H1 (cell line): ENCODE data around the gene NWD2. TPM values are rescaled to one million over a fixed set of nuclear protein-coding genes. Genes with fewer than 3 reads are reported as not detected.
A peak's percentile ranks its signal among the peaks of the same experiment; 100 is the strongest.

Source experiments
- RAD21 ChIP-seq, 2 experiments: IDR thresholded peaks in 1 of 2; conservative IDR thresholded peaks in 1 of 2; 2 replicates each; pipeline ENCODE4 v1.6.1; 2011; ENCODE audit warnings: low read depth in 2 of 2, low read length in 2 of 2, improper control_type of control experiment in 1 of 2, inconsistent platforms in 1 of 2, mild to moderate bottlenecking in 1 of 2, moderate library complexity in 1 of 2
- polyA plus RNA-seq, 7 experiments: library from polyadenylated mRNA; depleted of rRNA in 3 of 7; stranded (reverse) in 5 of 7; unstranded in 2 of 7; fragments of >200 nt in 5 of 7; fragments of 200-250 nt in 2 of 7; gene quantifications; 1 replicate in 5 of 7; 2 replicates in 1 of 7; 4 replicates in 1 of 7; pipeline versions ENCODE4 v1.2.1 to v1.2.3, GENCODE V29; 2011 to 2013; ENCODE audit warnings: missing spikeins in 2 of 7, mixed read lengths in 2 of 7
- total RNA-seq: library from RNA; stranded (reverse); fragmentation: NEBNext Ultra II Directional; extraction: Animal tissue kit (Norgen Biotek cat#: 25700); gene quantifications from 2 replicates; pipeline ENCODE4 v1.2.1, GENCODE V29; 2021

Gene NWD2
- total and polyA plus RNA-seq, 2 of the 8 experiments (the other 6 are each of a cell fraction or from before 2014, with no cell fraction given), result under 0.01 TPM; not detected in 1

DNA sequence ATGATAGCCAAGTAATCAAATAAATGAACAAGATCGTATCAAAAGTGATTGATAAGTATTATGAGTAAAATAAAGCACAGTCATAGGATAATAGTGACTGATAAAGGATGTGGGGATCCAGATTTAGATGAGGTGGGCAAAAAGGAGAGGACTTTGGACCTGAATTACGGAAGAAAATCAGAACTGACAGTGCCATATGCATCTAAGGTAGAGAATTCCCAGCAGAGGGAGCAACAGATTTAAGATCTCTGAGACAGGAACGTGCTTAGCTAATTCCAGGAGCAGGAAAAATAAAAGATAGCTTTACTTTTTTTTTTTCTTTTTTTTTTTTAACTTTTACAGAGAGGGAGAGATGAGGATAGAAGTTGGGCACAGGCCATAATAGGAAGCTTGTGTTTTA lies 189.9 kb downstream of the NWD2 start (continued):
- TF ChIP-seq RAD21 (IDR thresholded peaks at IDR 0.05 in 1 of 2, conservative IDR thresholded peaks at IDR 0.05 in 1 of 2; ENCODE audit: low read depth in 2 of 2, low read length in 2 of 2), result peak; percentile 43 to 46
- TF ChIP-seq, all 59 proteins: peak for 2
